ENCODE results near the gene HNF4A. TPM values are rescaled to one million over a fixed set of nuclear protein-coding genes. Genes with fewer than 3 reads are reported as not detected.

Gene HNF4A
- total RNA-seq, 1 donor, result not detected

- peak; percentile 61 for DNase-seq (ENCODE audit: low read depth)
- no peak overlapping the region for H3K4me3 ChIP-seq (ENCODE audit: low read depth, low read length)
- TF ChIP-seq CTCF (IDR thresholded peaks at IDR 0.05; ENCODE audit: insufficient read depth, low read depth, low read length), result no peak
Observed at GRCh38 chr20:44442298-44443070, 87.0 kb downstream of the HNF4A start.

- no peak overlapping the region for H3K4me3 ChIP-seq (ENCODE audit: low read depth, low read length)
- TF ChIP-seq CTCF (IDR thresholded peaks at IDR 0.05; ENCODE audit: insufficient read depth, low read depth, low read length), result no peak
- no peak for DNase-seq (ENCODE audit: low read depth)
Observed at GRCh38 chr20:44445742-44446710, 90.5 kb downstream of the HNF4A start.

GRCh38 chr20:44447827-44448419 lies 92.4 kb downstream of the HNF4A start:
- no peak overlapping the region for H3K4me3 ChIP-seq (ENCODE audit: low read depth, low read length)
- DNase-seq (ENCODE audit: low read depth), result no peak
- no peak for TF ChIP-seq CTCF (IDR thresholded peaks at IDR 0.05; ENCODE audit: insufficient read depth, low read depth, low read length)

- peak; percentile 20 for DNase-seq (ENCODE audit: low read depth)
- H3K4me3 ChIP-seq (ENCODE audit: low read depth, low read length), result no peak overlapping the region
- peak; percentile 41 for TF ChIP-seq CTCF (IDR thresholded peaks at IDR 0.05; ENCODE audit: insufficient read depth, low read depth, low read length)
Observed at GRCh38 chr20:44448753-44449546, 93.5 kb downstream of the HNF4A start.

- no peak for TF ChIP-seq CTCF (IDR thresholded peaks at IDR 0.05; ENCODE audit: insufficient read depth, low read depth, low read length)
- DNase-seq (ENCODE audit: low read depth), result no peak
- H3K4me3 ChIP-seq (ENCODE audit: low read depth, low read length), result no peak overlapping the region
Observed at GRCh38 chr20:44449864-44450263, 94.4 kb downstream of the HNF4A start.

GRCh38 chr20:44450281-44450889 lies 94.9 kb downstream of the HNF4A start:
- no peak for TF ChIP-seq CTCF (IDR thresholded peaks at IDR 0.05; ENCODE audit: insufficient read depth, low read depth, low read length)
- H3K4me3 ChIP-seq (ENCODE audit: low read depth, low read length), result no peak overlapping the region
- DNase-seq (ENCODE audit: low read depth), result no peak
